GM18868 (cell line): ENCODE results near the gene SNORC.
"Not testable (repeated sequence)": the region's sequence is repeated elsewhere in the genome, so short reads cannot be mapped to it uniquely, and the experiment has no call there.

ENCODE experiments used
- ATAC-seq: cut with Tn5 transposase; IDR thresholded peaks from one replicate; pipeline ENCODE4 v1.9.1; 2021; ENCODE audit warnings: mild to moderate bottlenecking, moderate library complexity; ENCODE audit not compliant: unreplicated experiment

Gene SNORC

DNA sequence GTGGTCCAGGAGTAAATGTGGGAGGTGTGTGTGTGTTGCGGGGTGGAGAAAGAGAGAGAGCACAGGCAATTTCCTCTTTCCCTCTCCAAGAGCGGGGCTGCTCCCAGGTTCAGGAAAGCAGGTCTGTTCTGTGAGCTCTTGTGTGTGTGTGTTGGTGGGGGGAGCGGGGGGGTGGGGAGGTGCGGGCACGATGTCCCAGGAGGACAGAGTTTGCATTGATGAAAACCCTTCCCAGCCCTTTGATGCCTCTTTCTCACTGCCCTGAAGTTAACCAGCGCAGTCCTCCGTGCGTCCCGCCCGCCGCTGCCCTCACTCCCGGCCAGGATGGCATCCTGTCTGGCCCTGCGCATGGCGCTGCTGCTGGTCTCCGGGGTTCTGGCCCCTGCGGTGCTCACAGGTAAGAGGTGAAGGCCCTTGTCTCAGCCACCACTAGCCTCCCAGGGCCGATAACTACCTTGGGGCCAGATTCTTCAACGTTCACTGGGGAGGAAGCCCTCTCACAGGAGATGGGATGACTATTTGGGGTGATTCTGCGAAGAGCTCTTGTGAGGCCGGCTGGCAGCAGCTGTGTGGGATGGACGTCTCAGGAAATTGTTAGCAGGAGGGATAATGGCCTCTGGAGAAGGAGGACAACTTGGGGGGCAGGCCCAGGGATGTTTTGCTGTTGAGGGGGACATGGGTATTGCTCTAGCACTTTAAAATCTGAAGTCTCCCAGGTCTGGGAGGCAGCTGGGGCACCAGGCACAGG lies at the start of gene SNORC:
Gene SNORC, plus strand, starts transcription at position 247 of the 748 bp plus-strand sequence. Its CDS starts 78 bp downstream, at position 325.
- no peak for ATAC-seq

DNA sequence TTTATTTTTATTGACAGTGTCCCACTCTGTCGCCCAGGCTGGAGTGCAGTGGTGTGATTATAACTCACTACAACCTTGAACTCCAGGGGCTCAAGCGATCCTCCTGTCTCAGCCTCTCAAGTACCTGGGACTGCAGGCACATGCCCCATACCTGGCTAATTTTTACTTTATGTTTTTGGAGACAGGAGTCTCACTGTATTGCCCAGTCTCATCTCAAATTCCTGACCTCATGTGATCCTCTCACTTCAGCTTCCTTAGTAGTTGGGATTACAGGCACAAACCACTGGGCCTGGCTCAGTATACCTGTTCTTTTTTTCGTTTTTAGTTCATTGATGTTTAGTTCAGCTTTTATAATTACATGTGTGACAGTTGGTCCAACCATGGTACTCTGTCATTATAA lies 40.1 kb upstream of the SNORC start:
- no peak for ATAC-seq

DNA sequence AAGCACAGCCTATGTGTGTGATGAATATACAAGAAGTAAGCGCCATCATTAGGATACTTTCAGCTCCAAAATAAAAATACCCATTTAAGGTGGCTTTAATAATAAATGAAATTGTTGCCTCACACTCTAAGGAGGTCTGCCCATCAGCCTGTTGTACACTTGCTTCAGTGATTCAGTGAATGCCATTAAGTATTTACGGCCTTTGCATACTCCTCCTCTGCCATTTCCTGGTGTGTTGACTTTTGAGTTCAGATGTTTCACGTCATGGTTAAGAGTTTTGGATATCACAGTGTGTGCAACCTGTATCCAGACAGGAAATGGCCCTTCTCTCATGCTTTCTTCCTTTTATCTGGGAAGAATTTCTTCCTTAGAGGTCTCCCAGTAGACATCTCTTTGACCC lies 38.6 kb upstream of the SNORC start:
- no peak for ATAC-seq

DNA sequence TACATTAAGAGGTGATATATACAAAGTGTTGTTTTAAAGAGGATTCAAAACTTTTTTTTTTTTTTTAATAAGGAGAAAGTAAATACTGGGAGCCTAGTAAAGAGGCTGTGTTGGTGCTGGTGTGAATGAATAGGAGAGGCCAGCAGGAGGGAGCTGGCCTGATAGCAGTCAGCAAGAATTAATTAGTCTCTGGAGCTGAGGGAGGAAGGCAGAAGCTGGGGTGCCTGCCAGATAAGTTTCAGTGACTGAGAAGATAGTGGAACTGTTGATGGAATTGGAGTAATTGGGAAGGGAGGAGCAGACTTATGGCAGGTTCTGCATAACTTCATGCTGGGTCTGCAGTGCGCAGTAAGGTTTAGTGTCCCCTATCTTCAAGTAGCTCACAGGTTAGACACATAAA lies 36.2 kb upstream of the SNORC start:
- no peak for ATAC-seq

DNA sequence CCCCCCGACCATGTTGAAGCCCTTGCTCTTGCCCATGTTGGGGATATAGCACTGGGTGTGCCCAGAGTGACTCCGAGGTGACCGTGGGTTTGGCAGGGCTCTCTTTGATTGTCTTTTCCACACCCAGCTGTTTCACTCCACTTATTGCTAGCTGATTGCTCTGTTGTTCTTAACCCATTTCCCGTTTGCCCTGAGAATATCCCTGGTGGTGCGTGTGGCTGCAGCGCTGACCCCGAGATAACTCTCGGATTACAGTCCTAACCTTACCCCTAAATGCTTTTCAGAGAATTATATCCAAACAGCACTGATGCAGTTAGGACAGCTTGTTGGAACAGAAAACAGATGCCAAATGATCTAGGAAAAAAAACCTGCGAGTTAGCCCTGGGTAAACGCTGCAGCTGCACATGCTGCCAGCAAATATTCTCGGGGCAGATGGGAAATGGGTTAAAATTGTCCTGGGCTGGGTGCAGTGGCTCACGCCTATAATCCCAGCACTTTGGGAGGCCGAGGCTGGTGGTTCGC lies 34.3 kb upstream of the SNORC start:
- ATAC-seq: no peak

DNA sequence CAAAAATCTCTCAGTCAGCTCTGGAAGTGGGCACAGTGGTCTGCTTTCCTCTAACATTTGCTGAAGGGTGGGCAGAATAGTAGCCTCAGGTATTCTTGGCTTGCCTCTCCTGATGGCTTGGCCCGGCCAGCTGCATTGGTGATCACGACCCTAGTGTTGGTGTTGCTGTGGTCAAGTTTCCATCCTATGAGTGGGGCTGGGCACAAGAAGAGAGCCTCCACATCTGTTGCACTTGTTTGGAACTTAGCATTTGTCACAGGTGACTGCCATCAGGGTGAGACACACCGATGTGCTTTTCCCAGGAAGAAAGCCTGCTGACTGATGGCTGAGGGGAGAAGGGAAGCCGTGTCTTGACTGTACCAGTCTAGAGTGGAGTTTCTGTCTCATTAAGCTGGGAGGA lies 33.1 kb upstream of the SNORC start:
- no peak for ATAC-seq

DNA sequence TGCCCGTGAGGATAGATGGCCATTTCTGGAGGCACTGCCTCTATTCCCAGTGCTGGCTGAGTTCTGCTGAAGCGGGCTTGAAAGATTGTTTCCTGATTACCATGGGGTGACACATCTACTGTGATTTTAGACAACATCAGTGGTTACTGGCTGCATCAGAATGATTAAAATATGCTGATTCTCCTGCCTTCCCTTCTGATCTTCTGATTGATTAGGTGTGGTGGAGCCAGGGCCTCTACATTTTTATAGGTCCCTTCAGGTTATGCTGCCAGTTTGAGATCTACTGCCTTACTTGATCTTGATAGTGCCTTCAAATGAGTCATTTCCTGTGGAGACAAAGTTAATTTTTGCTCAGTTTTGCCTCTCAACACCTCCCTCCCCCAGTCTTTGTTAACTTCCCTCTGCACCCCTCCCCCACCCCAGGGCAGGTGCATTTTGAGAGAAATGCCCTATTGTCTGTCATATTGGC lies 31.6 kb upstream of the SNORC start:
- ATAC-seq: peak; percentile 65

DNA sequence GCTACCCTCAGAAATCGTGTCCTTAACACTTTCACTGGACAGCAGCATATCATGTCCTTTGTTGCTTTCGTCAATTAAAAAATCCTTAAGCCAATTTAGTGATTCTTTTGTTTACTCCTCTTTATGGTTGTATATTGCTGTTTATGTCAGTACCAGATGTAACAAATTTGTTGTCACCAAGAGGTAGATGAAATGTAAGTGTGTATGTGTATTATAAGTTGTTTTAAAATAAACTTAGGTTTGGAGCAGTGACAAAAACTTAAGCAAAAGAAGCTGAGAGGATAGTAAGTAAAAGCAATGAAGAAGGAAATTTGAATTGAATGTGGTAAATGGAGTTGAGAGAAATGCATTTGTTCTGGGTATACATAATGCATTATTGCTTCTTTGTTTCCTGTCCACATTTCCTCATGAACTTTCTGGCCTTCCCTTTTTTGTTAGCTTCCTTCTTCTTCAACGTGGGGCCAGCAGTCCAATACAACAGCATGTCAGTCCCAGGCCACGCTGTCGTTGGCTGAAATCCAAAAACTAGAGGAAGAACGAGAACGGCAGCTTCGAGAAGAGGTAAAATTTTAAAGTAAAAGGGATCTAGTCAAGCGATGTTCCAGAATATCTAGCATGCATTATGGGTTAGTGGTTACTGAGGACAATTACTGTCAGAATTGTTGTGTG lies 30.5 kb upstream of the SNORC start:
- no peak for ATAC-seq

DNA sequence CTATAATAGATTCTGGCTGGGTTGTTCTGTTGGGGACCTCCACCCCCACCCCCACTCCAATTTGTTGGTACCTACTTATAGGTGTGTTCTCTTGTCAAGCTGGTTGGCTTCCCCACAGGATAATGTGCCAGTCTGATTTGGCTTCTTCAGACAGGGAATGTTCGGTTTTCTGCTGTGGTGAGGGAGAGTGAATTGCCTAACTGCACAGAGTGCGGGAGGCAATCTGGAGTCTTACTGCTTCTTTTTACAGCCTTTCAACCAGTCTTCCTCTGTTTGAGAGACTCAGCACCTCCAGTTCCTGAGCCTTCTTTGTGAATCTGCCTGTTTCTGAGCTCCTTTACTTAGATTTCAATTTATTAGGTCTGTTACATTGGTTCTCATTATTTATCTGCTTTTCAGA lies 27.4 kb upstream of the SNORC start:
- ATAC-seq: no peak

DNA sequence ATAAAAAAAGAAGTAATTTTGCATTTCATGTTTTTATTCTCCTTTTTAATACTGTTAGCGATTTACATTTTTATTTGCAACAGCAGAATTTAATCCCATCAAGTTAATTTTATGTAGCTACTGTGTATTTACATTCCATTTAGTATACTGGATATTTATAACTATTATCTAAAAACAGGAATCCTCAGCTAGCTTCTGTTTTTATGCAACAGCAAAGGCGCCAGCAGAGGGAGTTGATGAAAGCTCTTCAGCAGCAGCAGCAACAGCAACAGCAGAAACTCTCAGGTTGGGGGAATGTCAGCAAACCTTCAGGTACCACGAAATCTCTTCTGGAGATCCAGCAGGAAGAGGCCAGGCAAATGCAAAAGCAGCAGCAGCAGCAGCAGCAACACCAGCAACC lies 26.2 kb upstream of the SNORC start:
- ATAC-seq: no peak

DNA sequence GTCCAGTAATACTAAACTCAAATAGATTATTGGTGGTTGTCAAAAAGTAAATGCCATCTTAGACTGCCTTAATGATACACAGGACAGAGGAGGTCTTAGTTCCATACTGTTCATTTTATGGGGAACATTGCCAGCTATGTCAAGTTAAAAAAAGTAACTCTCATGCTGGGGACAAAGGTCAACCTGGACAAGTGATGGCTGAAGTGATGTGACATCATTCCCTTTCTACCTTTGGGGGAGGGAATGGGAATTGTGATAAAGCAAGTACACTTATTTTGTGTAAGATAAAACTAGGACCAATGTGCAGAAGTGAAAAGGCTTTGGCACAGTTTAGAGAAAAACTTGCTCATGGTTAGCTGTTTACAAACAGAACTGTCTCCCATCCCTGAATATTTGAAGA lies 24.0 kb upstream of the SNORC start:
- no peak for ATAC-seq

DNA sequence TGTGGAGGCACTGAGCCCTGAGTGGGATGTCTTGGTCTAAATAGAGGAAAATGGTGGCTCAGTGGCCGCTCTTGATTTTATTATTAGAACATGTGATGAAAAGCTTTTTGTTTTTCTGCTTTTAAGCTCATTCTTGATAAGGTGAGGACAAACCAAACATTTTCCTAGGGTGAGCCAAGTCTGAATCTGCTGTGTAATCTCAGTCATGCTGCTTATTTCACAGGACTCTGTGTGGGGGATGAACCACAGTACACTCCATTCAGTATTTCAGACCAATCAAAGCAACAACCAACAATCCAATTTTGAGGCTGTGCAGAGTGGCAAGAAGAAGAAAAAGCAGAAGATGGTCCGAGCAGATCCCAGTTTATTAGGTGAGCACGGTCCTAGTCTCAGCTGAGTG lies 20.0 kb upstream of the SNORC start:
- ATAC-seq: no peak

DNA sequence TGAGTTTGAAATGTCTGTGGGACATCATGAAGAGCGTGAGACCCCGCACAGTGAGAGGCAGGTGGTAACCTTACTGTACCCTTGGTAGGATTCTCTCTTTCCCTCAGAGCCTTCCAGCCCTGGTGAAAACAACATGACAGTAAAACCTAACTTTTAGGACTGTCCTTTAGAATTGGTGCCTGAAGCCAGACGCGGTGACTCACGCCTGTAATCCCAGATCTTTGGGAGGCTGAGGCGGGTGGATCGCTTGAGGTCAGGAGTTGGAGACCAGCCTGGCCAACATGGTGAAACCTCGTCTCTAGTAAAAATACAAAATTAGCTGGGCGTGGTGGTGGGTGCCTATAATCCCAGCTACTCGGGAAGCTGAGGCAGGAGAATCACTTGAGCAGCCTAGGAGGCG lies 18.0 kb upstream of the SNORC start:
- ATAC-seq: not testable (repeated sequence)

DNA sequence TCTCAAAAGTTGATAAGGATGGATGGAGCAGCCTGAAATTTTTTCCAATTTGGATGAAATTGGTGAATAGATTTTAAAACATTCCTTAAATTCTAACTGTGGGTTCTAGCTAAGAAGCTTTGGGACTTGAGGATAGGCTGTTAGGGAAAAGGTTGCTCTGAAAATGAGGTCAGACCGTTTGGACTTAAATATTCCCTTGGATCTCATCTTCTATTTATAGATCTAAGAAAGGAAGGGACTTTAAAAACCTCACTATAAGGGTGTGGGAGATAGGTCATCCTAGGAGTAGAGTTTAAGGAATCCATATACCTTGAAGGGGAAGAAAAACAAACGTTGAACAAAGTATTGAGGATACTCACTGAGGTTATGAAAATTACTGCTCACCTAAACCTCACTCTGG lies 17.4 kb upstream of the SNORC start:
- ATAC-seq: no peak

DNA sequence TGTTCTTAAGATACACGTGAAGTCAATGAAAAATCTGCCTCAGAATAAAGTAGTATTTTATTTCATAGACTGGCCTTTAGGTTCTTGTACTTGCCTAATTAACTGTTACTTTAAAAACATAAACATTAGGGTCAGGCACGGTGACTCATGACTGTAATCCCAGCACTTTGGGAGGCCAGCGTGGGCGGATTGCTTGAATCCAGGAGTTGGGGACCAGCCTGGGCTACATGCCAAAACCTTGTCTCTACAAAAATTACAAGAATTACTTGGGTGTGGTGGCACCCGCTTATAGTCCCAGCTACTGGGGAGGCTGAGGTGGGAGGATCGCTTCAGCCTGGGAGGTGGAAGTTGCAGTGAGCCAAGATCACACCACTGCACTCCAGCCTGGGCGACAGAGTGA lies 16.0 kb upstream of the SNORC start:
- ATAC-seq: no peak

DNA sequence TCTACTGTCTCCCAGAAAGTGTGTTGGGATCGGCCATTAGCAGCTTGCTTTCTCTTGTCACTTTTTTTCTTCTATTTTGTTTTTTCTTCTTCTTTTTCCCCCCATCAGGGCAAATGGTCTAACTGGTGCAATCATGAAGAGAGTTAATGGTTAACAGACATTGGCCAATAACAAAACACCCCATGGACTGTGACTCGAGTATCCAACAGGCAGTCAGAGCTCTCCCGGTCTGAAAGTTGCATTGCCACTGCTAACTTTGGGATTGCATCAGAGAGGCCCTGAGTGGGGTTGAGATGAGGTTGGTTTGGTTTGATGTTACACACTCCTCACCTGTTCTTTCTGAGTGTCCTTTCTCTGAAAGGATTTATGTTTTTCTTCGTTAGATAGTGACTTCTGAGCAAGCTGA lies 12.9 kb upstream of the SNORC start:
- no peak for ATAC-seq

DNA sequence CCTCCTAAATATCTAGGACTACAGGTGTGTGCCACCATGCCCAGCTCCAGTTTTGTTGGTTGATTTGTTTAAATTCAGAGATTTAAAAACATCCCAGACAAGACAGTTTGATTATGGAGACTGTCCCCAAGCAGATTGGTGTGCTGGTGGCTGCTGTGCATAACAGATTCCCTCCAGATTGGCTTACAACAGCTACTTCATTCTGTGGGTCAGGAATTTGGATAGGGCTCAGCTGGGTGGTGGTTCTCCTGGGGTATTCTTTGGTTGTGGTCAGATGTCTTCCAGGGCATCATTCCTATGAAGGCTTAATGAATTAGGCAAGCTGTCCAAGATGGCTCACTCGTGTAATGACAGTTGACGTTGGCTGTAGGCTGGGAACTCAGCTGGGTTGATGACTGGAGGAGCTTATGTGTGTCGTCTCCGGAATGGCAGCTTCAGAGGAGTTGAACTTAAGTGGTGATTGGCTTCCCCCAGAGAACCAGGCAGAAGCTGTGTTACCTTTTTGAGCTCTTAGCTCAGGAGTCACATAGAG lies 10.6 kb upstream of the SNORC start:
- no peak for ATAC-seq

DNA sequence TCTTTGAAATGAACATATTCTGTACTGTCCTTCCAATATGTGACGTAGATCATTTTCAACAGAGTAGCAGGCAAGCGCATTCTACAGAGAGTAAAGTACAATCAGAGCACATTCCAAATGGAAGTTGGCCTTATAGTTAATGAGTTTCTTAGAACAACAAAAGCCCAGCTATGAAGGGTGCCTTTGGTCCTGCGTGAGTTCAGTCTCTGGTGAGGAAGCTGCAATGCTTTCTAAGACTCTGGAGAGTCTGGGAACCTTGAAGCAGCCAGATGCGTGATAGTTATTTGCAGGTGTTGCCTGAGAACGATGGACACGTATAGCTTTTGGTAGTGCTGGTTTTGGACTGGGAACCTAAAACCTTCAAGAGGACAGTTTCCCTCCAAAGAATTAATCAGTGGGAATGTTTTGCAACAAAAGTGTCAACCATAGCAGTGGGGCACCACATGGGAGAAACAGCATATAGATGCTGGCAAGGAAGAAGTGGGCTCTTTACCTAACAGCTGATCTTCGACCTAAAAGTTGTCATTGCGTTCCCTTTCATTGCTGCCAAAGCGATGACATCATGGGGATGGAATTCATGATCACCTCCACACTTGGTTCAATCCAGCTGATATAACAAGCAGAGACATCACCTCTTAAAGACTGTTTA lies 9.3 kb upstream of the SNORC start:
- no peak for ATAC-seq

DNA sequence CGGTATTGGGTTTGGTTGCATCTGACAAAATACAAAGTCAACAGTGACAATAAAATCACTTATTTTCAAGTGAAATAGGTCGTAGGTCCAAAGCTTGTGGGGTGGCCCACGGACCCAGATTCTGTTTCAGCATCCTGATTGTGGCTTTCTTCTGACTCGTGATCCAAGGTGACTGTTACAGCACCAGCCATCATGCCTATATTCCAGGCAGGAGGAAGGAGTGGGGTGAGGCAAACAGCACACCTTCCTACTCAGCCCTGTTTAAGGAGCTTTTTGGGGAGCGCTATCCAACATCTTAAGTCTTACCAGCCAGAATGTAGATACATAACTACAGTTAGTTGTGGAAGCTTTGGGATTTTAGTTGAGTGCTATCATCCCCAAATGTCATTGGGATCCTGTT lies 8.7 kb upstream of the SNORC start:
- no peak for ATAC-seq

DNA sequence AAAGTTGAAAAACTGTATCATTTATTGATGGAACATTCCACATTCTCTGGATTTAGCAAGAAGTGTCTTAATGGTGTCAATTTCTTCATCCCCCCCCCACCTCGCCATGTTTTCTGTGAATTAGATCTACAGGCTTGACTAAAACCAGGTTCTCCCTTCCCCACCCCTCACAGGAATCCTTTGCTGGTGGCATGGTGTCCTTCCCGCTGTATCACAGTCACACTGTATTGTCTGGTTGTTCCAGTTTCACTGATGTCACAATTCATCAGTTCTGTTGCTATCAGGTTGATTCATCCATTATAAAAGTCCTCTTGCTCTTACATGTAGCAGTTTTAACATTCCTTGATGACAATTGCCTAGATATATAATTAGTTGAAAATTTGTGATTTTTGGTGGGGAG lies 6.1 kb upstream of the SNORC start:
- no peak for ATAC-seq

DNA sequence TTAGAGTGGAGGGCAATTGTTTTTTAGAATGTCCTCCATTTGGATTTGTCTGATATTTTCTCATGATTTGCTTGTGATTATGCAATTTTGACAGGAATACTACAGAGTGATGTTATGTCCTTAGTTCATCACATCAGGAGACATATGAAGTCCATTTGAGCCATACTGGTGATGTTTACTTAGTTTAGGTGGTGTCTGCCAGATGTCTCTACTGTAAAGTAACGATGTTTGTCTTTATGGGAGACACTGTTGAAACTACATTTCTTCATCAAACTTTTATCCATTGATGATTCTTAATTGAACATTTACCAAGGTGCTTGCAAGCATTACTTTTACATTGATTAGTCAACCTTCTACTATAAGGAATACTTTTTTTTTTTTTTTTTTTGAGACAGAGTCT lies 4.9 kb upstream of the SNORC start:
- no peak for ATAC-seq

DNA sequence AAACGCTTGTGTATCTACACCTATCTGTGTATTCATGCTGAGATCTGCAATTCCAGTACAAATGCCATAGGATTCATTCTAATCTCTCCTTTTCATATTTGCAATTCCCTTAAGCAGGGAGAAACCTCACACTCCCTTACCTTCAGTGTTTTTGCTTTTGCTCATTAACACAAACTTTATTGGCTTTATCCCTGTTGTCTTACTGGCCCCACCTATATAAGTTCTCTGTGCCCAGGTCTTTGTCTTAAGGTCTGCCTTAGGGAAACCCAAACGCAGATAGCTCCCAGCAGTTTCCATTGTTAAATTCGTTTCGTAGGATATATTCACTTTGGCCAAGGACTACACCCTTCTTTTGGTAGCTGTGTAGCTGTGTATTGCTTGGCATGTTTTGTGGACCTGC lies 4.0 kb upstream of the SNORC start:
- no peak for ATAC-seq
